HG03039 (cell line): ENCODE results near the gene CYGB.

Experiments used
- ATAC-seq: cut with Tn5 transposase; IDR thresholded peaks from one replicate; pipeline ENCODE4 v1.9.1; 2021; ENCODE audit warnings: mild to moderate bottlenecking, moderate library complexity; ENCODE audit not compliant: unreplicated experiment

CYGB gene

GRCh38 chr17:76551685-76552084, 14.2 kb upstream of the CYGB start:
- no peak for ATAC-seq

GRCh38 chr17:76550712-76551615, 13.5 kb upstream of the CYGB start:
- no peak for ATAC-seq

GRCh38 chr17:76549539-76549938, 12.0 kb upstream of the CYGB start:
- ATAC-seq, result no peak

GRCh38 chr17:76549215-76549518, 11.7 kb upstream of the CYGB start:
- ATAC-seq, result no peak

GRCh38 chr17:76548378-76549214, 11.1 kb upstream of the CYGB start:
- ATAC-seq, result no peak

GRCh38 chr17:76547642-76548202, 10.2 kb upstream of the CYGB start:
- no peak for ATAC-seq

- no peak for ATAC-seq
Observed at GRCh38 chr17:76547183-76547641, 9.7 kb upstream of the CYGB start.

GRCh38 chr17:76546556-76547182, 9.2 kb upstream of the CYGB start:
- no peak for ATAC-seq

- ATAC-seq, result no peak
Observed at GRCh38 chr17:76545918-76546555, 8.5 kb upstream of the CYGB start.

GRCh38 chr17:76544546-76545365, 7.2 kb upstream of the CYGB start:
- no peak for ATAC-seq

GRCh38 chr17:76543826-76544545, 6.5 kb upstream of the CYGB start:
- no peak for ATAC-seq

GRCh38 chr17:76543482-76543825, 5.9 kb upstream of the CYGB start:
- ATAC-seq, result no peak

GRCh38 chr17:76542984-76543383, 5.5 kb upstream of the CYGB start:
- ATAC-seq, result no peak

GRCh38 chr17:76542566-76542971, 5.1 kb upstream of the CYGB start:
- no peak for ATAC-seq

- ATAC-seq, result no peak
Observed at GRCh38 chr17:76541739-76542454, 4.4 kb upstream of the CYGB start.

GRCh38 chr17:76540381-76541300, 3.1 kb upstream of the CYGB start:
- no peak for ATAC-seq

GRCh38 chr17:76539631-76540271, 2.2 kb upstream of the CYGB start, which contains the start of gene PRCD:
Gene PRCD (plus strand): TSS chr17:76540044. CDS start chr17:76540142, 98 bp downstream.
- ATAC-seq, result no peak
